Heart right ventricle (tissue), 16 donors: ENCODE measurements around the gene C16orf82. TPM values are rescaled to one million over a fixed set of nuclear protein-coding genes. Genes with fewer than 3 reads are reported as not detected.
A peak's percentile ranks its signal among the peaks of the same experiment; 100 is the strongest.

Experiments
- ATAC-seq, 8 donors: fragments of 200-7000 bp; cut with Tn5 transposase; one replicate each; pipeline ENCODE4 v1.9.1; 2020; ENCODE audit warnings: mild to moderate bottlenecking in 8 of 8, moderate library complexity in 8 of 8, moderate number of reproducible peaks in 1 of 8
- DNase-seq, 2 donors: peaks; one replicate each; pipeline ENCODE4 v3.0.0-alpha.2; 2020
- H3K27ac ChIP-seq, 10 donors: fragments of 200-600 bp; sonication (generic) in 2 of 10; one replicate each; pipeline versions ENCODE4 v1.5.0 to v1.8.0; 2020 to 2022; ENCODE audit warnings: mild to moderate bottlenecking in 3 of 10
- H3K27me3 ChIP-seq, 7 donors: fragments of 200-600 bp; one replicate each; pipeline ENCODE4 v1.8.0; 2021 to 2022; ENCODE audit warnings: mild to moderate bottlenecking in 2 of 7
- H3K36me3 ChIP-seq, 9 donors: fragments of 200-600 bp; sonication (generic) in 1 of 9; one replicate each; pipeline versions ENCODE4 v1.5.0 to v1.8.0; 2020 to 2022; ENCODE audit warnings: mild to moderate bottlenecking in 2 of 9
- H3K4me1 ChIP-seq, 9 donors: fragments of 200-600 bp; sonication (generic) in 1 of 9; one replicate each; pipeline versions ENCODE4 v1.5.0 to v1.8.0; 2020 to 2022; ENCODE audit warnings: mild to moderate bottlenecking in 4 of 9
- H3K4me3 ChIP-seq, 10 donors: fragments of 200-600 bp; sonication (generic) in 2 of 10; one replicate each; pipeline versions ENCODE4 v1.5.0 to v1.8.0; 2020 to 2022; ENCODE audit warnings: mild to moderate bottlenecking in 7 of 10, moderate library complexity in 2 of 10
- H3K9me3 ChIP-seq, 11 donors: fragments of 200-600 bp in 10 of 11; sonication (generic) in 2 of 11; one replicate each; pipeline versions ENCODE4 v1.5.0 to v1.8.0; 2013 to 2022; ENCODE audit warnings: mild to moderate bottlenecking in 2 of 11, control low read depth in 1 of 11, moderate library complexity in 1 of 11
- WGBS, 2 donors: extraction: QIAGEN DNeasy Blood & Tissue Kit; methylation state at CpG; one replicate each; pipeline ENCODE4 v1.1.7; 2013; ENCODE audit warnings: inconsistent platforms in 1 of 2; 5-methylcytosine and 5-hydroxymethylcytosine counted together
- intact Hi-C, 10 donors: fragments of 100-400 bp; cut with DNase I; formaldehyde crosslinking; loops; one replicate each; pipeline versions ENCODE4 v1.11.1 to v1.14.2; 2022
- polyA plus RNA-seq, 2 donors: library from polyadenylated mRNA; stranded (reverse); fragments of 200-250 nt; gene quantifications; one replicate each; pipeline ENCODE4 v1.2.3, GENCODE V29; 2013
- total RNA-seq, 10 donors: library from RNA; stranded (reverse); fragmentation: NEBNext Ultra II Directional in 3 of 10; extraction: Animal tissue kit (Norgen Biotek cat#: 25700) in 3 of 10; gene quantifications; one replicate each; pipeline versions ENCODE4 v1.2.1 to v1.2.4, GENCODE V29; 2021 to 2023
- TF ChIP-seq, protein P1 (sequence below), 9 donors: fragments of 200-600 bp; sonication (generic) in 2 of 9; IDR thresholded peaks; one replicate each; pipeline versions ENCODE4 v1.5.0 to v1.8.0; 2021 to 2022; ENCODE audit warnings: antibody characterized with exemption in 9 of 9, mild to moderate bottlenecking in 5 of 9, moderate library complexity in 1 of 9
- donor health status: Arrhythmogenic right ventricular cardiomyopathy.
- donor health status: ischemic (EF 13 %, LVEDD 7.1; RV severe dilation, severe dysfunction).
- donor health status: healthy with polysubstance abuse.
- donor health status: DM: no; HTN: yes; CAD: no.
- donor health status: DM: no; HTN: no; CAD: no.
- donor health status: ischemic (EF 25% LVEDD 6.9; RV normal size, moderate dysfunction).
- donor health status: ischemic (EF 25% LVEDD 5.7; RV mildly dilated, moderate dysfunction).
- donor health status: healthy.
- donor health status: DM: yes; HTN: yes; CAD: no.
- donor health status: Ischemic cardiomyopathy.
- donor health status: ischemic (EF 35%, LVEDD 5.7; RV mildly dilated, moderate dysfunction).
- donor health status: nonischemic (EF 11% LVEDD 7.7; RV severe dilation, severe dysfunction).
- donor health status: DM: yes; HTN: yes; CAD: no.
- donor health status: PGD.
- donor health status: ischemic (EF 29% LVEDD 5.4; RV normal size, mild dysfunction).
- donor health status: nonischemic (EF 23%, LVEDD 6.1; RV moderate dilation, normal function).

C16orf82 gene
- total and polyA plus RNA-seq, 12 donors, result not detected

DNA sequence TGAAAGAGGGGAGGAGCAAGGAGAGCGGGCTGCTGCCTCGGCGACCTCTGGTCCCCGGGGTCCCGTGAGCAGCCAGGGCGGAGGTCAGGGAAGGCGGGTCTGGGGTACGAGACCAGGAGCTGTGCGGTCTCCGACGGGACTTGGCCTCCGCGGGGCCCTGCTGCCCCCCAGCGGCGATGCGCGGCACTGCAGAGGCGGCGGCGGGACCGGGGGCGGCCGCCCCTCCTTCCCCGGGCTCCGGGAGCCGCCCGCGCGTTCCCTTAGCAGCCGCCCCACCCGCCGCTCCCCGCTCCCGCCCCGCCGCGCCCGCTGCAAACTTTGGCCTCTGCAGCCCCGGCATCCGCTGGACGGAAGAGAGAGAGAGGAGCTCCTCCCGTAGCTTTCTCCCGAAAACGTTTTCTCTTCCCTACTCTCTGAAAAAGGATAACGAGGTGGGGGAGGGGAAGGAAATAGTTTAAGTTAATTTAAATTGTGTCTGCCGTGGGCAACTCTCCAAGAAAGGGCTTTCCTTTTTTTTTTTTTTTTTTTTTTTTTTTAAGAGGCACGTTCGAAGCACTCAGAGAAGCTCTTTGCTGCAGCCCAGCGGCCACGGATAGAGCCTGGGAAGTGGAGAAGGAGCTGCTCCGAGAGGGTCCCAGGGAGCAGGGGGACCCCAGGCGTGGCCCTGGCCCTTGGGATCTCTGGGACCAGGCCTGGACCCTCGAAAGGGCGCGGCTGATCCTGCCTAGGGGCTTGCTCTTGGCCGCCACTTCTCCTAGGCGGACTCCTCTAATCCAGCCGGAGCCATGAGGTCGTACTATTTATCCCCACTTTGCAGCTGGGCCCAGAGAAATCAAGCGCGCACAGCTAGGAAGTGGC, 43.2 kb downstream of the C16orf82 start:
- Histone ChIP-seq H3K27me3 (peaks cover 0 to 42% (median 11%) of the 10 kb centered on the region in 7 donors), H3K9me3 (no peaks in the 10 kb centered on the region), H3K4me3 (peak overlapping the region in 9 of 10 donors; percentile 16 to 45 (median 32)), H3K36me3 (no peaks in the 10 kb centered on the region), H3K4me1 (peaks cover 0 to 12% (median 8%) of the 10 kb centered on the region in 9 donors), H3K27ac (peak overlapping the region; percentile 26 to 71 (median 58))
- DNase-seq, result peak; percentile 82 to 88
- TF ChIP-seq, protein P1, sequence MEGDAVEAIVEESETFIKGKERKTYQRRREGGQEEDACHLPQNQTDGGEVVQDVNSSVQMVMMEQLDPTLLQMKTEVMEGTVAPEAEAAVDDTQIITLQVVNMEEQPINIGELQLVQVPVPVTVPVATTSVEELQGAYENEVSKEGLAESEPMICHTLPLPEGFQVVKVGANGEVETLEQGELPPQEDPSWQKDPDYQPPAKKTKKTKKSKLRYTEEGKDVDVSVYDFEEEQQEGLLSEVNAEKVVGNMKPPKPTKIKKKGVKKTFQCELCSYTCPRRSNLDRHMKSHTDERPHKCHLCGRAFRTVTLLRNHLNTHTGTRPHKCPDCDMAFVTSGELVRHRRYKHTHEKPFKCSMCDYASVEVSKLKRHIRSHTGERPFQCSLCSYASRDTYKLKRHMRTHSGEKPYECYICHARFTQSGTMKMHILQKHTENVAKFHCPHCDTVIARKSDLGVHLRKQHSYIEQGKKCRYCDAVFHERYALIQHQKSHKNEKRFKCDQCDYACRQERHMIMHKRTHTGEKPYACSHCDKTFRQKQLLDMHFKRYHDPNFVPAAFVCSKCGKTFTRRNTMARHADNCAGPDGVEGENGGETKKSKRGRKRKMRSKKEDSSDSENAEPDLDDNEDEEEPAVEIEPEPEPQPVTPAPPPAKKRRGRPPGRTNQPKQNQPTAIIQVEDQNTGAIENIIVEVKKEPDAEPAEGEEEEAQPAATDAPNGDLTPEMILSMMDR (IDR thresholded peaks at IDR 0.05), result peak; percentile 81 to 99 (median 92)
- WGBS, 2 donors, result 3 to 4% methylated on average over 59 of the region's 61 CpGs
- peak; percentile 86 to 95 (median 94) for ATAC-seq
- intact Hi-C loops, result loop anchor here in 8 of 10 donors (5.0 to 10.0 kb wide), 5 partner anchors 1273 to 1835 kb away; no protein-coding TSS in a partner anchor

- WGBS, 2 donors, result 26 to 28% methylated on average over 6 to 7 of the region's 7 CpGs
- peak in 1 of 2 donors; percentile 15 for DNase-seq
- peak overlapping the region in 8 of 10 donors; percentile 16 to 45 (median 32) for H3K4me3 ChIP-seq
- peaks cover 0 to 12% (median 8%) of the 10 kb centered on the region in 9 donors for H3K4me1 ChIP-seq
- peak overlapping the region in 9 of 10 donors; percentile 26 to 71 (median 59) for H3K27ac ChIP-seq
- no peaks in the 10 kb centered on the region for H3K36me3 ChIP-seq
- no peaks in the 10 kb centered on the region for H3K9me3 ChIP-seq
- TF ChIP-seq, protein P1 (IDR thresholded peaks at IDR 0.05), result no peak
- H3K27me3 ChIP-seq, result peaks cover 0 to 42% (median 11%) of the 10 kb centered on the region in 7 donors
- intact Hi-C loops, result loop anchor here in 3 of 10 donors (5.0 to 10.0 kb wide), 2 partner anchors 1273 to 1286 kb away; no protein-coding TSS in a partner anchor
- ATAC-seq, result no peak
These were observed 43.8 kb downstream of the C16orf82 start for GRCh38 chr16:27110524-27110896.

GRCh38 chr16:27111486-27111885, 44.8 kb downstream of the C16orf82 start:
- no peak overlapping the region for H3K27ac ChIP-seq
- DNase-seq (no peak), ATAC-seq (no peak)
- intact Hi-C loops, result loop anchor here in 3 of 10 donors (5.0 to 10.0 kb wide), 2 partner anchors 1274 to 1287 kb away; no protein-coding TSS in a partner anchor
- H3K27me3 ChIP-seq, result peaks cover 0 to 35% (median 11%) of the 10 kb centered on the region in 7 donors
- no peaks in the 10 kb centered on the region for H3K36me3 ChIP-seq
- WGBS, 2 donors, result 79 to 80% methylated on average over 6 to 7 of the region's 7 CpGs
- TF ChIP-seq, protein P1 (IDR thresholded peaks at IDR 0.05), result no peak
- peaks cover 0 to 12% (median 8%) of the 10 kb centered on the region in 9 donors for H3K4me1 ChIP-seq
- H3K9me3 ChIP-seq, result peaks cover 0 to 5% (median 0%) of the 10 kb centered on the region in 11 donors
- H3K4me3 ChIP-seq, result no peak overlapping the region

DNA sequence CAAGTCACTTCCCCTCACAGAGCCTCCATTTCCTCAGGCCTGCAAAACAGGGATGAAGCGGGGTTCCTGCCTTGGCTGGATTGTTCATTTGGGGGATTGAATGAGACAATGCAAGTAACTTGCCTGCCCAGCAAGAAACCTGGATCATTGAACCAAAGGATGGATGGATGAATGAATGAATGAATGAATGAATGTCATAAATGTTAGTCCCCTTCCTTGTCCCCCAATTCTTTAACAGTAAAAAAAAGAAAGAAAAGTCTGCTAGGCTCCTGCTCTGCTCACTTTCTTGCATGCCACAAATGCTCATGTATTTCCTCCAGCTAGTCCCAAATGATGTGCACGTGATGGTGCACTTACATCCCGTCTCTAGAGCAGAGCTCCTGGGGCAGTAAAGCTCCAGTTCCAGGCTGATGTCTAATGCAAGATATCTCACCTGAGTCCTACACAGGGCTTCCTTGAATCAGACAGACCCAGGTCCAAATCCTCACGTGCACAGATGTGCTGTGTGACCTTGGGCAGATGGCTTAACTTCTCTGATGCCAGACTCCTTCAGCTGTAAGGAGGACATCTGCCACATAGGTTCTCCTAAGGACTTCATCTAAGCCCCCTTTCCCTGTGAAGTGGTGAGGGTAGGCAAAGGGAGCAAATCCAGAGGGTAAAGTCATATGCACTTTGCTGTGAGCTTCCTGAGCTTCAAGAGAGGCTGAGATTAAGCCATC, 45.5 kb downstream of the C16orf82 start:
- H3K36me3 ChIP-seq, result no peaks in the 10 kb centered on the region
- peaks cover 0 to 5% (median 0%) of the 10 kb centered on the region in 11 donors for H3K9me3 ChIP-seq
- TF ChIP-seq, protein P1 (IDR thresholded peaks at IDR 0.05), result no peak
- H3K4me3 ChIP-seq, result no peak overlapping the region
- peaks cover 0 to 12% (median 8%) of the 10 kb centered on the region in 9 donors for H3K4me1 ChIP-seq
- intact Hi-C loops, result loop anchor here in 3 of 10 donors (5.0 to 10.0 kb wide), 2 partner anchors 1275 to 1287 kb away; no protein-coding TSS in a partner anchor
- DNase-seq (no peak), ATAC-seq (no peak)
- WGBS, 2 donors, result 80 to 84% methylated on average over 4 of the region's 4 CpGs
- peaks cover 0 to 29% (median 8%) of the 10 kb centered on the region in 7 donors for H3K27me3 ChIP-seq
- no peak overlapping the region for H3K27ac ChIP-seq
